ENCODE measurements around the gene RASAL2. TPM values are rescaled to one million over a fixed set of nuclear protein-coding genes. Genes with fewer than 3 reads are reported as not detected.

The RASAL2 gene
- total RNA-seq, 1 experiment from 2014 or later: 22.2 TPM

- Histone ChIP-seq H2BK12ac (ENCODE audit: insufficient read length, low read depth, low read length) (no peak overlapping the region), H3K4me1 (ENCODE audit: insufficient read depth, low read length) (no peaks in the 10 kb centered on the region), H3T11ph (ENCODE audit: low read length) (no peak overlapping the region), H3K23ac (ENCODE audit: insufficient read length, low read depth, low read length) (no peak overlapping the region), H3K27ac (ENCODE audit: insufficient read length, low read depth, low read length) (no peak overlapping the region), H2BK15ac (ENCODE audit: low read depth, low read length) (no peak overlapping the region), H4K20me1 (ENCODE audit: control insufficient read depth, insufficient read depth, insufficient read length) (no peaks in the 10 kb centered on the region), H3K4me2 (ENCODE audit: insufficient read depth, insufficient read length, low read length) (no peak overlapping the region), H2BK20ac (ENCODE audit: low read depth, low read length, poor library complexity, severe bottlenecking) (no peak overlapping the region), H3K18ac (ENCODE audit: insufficient read length, low read depth, low read length) (no peak overlapping the region), H3K14ac (ENCODE audit: insufficient read depth, low read length) (no peak overlapping the region; the same call in 1 of the 2 replicates), H3K27me3 (ENCODE audit: insufficient read depth, low read length) (no peaks in the 10 kb centered on the region), H2AFZ (ENCODE audit: low read length) (no peak overlapping the region), H4K5ac (ENCODE audit: insufficient read length, low read depth, low read length) (no peak overlapping the region), H3K4ac (ENCODE audit: low read depth, low read length) (no peak overlapping the region), H3K79me1 (ENCODE audit: insufficient read depth, low read depth, low read length, poor library complexity, severe bottlenecking) (no peaks in the 10 kb centered on the region), H2BK120ac (ENCODE audit: low read depth, low read length, poor library complexity, severe bottlenecking) (no peak overlapping the region), H2BK5ac (ENCODE audit: insufficient read length, low read length) (no peak overlapping the region), H2AK5ac (ENCODE audit: insufficient read length, low read length) (no peak overlapping the region), H4K91ac (ENCODE audit: insufficient read length, low read depth, low read length) (no peak overlapping the region), H3K23me2 (ENCODE audit: insufficient read length, low read depth, low read length, poor library complexity, severe bottlenecking) (no peaks in the 10 kb centered on the region), H3K79me2 (ENCODE audit: insufficient read depth, low read length) (no peaks in the 10 kb centered on the region), H3K9me3 (ENCODE audit: control insufficient read depth, low read depth, low read length) (no peaks in the 10 kb centered on the region), H4K8ac (replicated peaks; ENCODE audit: insufficient read length, low read depth, low read length) (no peak overlapping the region), H3K56ac (ENCODE audit: insufficient read length, low read depth, low read length) (no peak overlapping the region), H3K9ac (ENCODE audit: extremely low read depth, insufficient read length, low read length) (no peak overlapping the region)
- Mint-ChIP-seq H3K4me1 (peaks cover 0 to 4% of the 10 kb centered on the region in 2 experiments; a peak in 2 of 4 replicates), H3K4me3 (no peak overlapping the region), H3K27ac (no peak overlapping the region; a peak in 1 of 7 replicates), H3K9me3 (no peaks in the 10 kb centered on the region), H3K27me3 (ENCODE audit: low read depth) (peaks cover 2% of the 10 kb centered on the region), H3K36me3 (ENCODE audit: insufficient read depth in 1 of 3, low read depth in 3 of 3) (no peaks in the 10 kb centered on the region)
- no CpG with 5 or more reads among the region's 6 CpGs for WGBS (ENCODE audit: extremely low coverage, insufficient read length, low lambda C conversion rate)
- no peak for DNase-seq
- no peak for TF ChIP-seq CTCF (conservative IDR thresholded peaks at IDR 0.05)
Observed at GRCh38 chr1:178506177-178506576, 412.3 kb downstream of the RASAL2 start.
